ENCODE measurements around the gene PLXNA4.

PLXNA4 gene, protein sequence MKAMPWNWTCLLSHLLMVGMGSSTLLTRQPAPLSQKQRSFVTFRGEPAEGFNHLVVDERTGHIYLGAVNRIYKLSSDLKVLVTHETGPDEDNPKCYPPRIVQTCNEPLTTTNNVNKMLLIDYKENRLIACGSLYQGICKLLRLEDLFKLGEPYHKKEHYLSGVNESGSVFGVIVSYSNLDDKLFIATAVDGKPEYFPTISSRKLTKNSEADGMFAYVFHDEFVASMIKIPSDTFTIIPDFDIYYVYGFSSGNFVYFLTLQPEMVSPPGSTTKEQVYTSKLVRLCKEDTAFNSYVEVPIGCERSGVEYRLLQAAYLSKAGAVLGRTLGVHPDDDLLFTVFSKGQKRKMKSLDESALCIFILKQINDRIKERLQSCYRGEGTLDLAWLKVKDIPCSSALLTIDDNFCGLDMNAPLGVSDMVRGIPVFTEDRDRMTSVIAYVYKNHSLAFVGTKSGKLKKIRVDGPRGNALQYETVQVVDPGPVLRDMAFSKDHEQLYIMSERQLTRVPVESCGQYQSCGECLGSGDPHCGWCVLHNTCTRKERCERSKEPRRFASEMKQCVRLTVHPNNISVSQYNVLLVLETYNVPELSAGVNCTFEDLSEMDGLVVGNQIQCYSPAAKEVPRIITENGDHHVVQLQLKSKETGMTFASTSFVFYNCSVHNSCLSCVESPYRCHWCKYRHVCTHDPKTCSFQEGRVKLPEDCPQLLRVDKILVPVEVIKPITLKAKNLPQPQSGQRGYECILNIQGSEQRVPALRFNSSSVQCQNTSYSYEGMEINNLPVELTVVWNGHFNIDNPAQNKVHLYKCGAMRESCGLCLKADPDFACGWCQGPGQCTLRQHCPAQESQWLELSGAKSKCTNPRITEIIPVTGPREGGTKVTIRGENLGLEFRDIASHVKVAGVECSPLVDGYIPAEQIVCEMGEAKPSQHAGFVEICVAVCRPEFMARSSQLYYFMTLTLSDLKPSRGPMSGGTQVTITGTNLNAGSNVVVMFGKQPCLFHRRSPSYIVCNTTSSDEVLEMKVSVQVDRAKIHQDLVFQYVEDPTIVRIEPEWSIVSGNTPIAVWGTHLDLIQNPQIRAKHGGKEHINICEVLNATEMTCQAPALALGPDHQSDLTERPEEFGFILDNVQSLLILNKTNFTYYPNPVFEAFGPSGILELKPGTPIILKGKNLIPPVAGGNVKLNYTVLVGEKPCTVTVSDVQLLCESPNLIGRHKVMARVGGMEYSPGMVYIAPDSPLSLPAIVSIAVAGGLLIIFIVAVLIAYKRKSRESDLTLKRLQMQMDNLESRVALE (N-terminal part only)

DNA sequence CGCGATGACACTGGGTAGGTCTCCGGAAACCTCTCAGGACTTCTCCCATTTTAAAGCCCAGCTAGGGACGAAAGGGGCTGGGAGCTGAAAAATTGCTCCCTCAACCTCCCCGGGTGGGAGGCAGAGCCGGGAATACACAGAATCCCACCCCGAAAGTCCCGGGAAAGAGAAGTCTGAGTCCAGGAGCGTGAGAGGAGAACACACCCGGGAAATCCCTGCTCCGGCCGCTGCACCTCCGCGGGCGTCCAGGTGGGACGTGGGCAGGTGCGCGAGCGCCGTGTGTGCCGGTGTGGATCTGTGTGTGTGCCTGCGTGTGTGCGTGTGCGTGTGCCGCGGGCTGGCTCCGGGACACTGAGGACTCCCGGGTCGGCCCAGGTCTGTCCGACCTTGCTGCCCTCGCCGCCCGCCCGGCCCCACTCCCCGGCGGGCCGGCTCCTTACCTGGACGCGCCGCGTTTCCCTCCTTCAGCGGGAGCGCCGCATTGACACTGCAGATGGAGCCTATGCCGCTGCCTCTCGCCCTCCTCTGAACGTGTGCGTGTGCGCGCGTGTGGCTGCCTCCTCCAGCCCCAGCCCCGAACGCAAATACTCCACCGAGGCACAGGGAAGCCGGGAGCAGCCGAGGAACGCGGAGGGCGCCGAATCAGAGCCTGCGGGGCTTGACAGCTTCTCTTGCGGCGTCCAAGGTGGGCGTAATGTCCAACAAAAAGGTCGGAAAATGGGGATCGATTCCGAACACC, at the start of gene PLXNA4:
Gene PLXNA4, minus strand, starts transcription at position 489 of the 739 bp plus-strand sequence. CDS start 67,777 bp downstream, outside the sequence.
- H3K36me3 Mint-ChIP-seq: no peaks in the 10 kb centered on the region
- ATAC-seq: no peak
- no peak within 1 kb of the TSS for H3K27ac Mint-ChIP-seq
- no peak within 1 kb of the TSS for H3K4me3 Mint-ChIP-seq
- H3K4me1 Mint-ChIP-seq: peaks cover 7% of the 10 kb centered on the region
- no peaks in the 10 kb centered on the region for H3K9me3 Mint-ChIP-seq
- H3K27me3 Mint-ChIP-seq: peaks cover 72% of the 10 kb centered on the region

DNA sequence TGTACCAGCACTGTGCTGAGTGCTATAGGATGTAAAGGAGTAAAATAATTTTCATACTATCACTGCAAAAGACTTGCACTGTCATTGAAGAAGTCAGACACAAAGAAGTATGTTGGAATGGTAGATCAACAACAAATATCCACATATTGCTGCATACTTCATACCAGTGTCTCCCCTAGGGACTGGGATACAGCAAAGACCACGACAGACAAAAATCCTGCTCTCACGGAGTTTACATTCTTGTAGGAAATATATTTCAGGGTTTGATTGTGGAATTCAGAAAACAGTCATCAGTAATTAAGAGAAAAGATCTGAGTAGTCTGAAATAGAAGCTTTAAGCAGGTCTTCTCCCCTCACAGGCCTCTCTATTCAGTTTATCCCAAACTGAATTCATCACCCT, 49.4 kb upstream of the PLXNA4 start:
- Mint-ChIP-seq H3K4me3 (no peak overlapping the region), H3K27ac (no peak overlapping the region), H3K36me3 (no peaks in the 10 kb centered on the region), H3K27me3 (peaks cover 10% of the 10 kb centered on the region), H3K4me1 (no peaks in the 10 kb centered on the region), H3K9me3 (peaks cover 4% of the 10 kb centered on the region)
- no peak for ATAC-seq

DNA sequence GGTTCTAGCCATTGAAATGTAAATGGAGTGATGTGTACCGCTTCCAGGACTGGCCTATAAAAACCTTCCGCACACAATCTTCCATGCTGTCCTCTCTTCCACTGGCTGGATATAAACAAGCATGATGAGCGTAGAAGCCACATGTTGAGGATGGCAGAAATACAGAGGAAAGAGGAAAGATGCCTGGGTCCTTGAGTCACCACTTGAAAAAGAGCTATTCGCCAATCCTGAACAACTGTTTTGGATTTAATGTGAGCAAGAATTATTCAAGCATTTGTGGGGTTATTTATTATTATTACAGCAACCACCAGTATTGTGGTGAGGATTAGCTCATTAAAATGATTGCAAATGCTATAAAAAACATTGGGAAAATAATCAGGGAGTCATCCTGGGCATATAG, 45.8 kb upstream of the PLXNA4 start:
- Mint-ChIP-seq H3K4me3 (no peak overlapping the region), H3K27me3 (no peaks in the 10 kb centered on the region), H3K4me1 (no peaks in the 10 kb centered on the region), H3K36me3 (no peaks in the 10 kb centered on the region), H3K27ac (no peak overlapping the region), H3K9me3 (peaks cover 4% of the 10 kb centered on the region)
- no peak for ATAC-seq

DNA sequence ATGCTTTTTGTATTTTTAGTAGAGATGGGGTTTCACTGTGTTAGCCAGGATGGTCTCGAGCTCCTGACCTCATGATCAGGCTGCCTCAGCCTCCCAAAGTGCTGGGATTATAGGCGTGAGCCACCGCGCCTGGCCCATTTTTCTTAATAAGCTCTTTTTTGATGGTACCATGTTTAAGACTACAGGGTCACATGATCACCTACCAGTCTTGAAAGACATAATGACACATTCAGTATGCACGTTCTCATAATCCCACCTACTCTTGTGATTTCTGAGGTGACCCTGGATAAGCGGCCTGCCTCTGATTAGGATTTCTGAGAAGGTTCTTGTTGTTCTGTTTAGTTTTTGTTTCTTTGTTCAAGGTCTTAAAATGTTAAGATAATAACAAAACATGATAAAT, 43.7 kb upstream of the PLXNA4 start:
- Mint-ChIP-seq H3K4me3 (no peak overlapping the region), H3K9me3 (no peaks in the 10 kb centered on the region), H3K27me3 (peaks cover 10% of the 10 kb centered on the region), H3K27ac (no peak overlapping the region), H3K36me3 (no peaks in the 10 kb centered on the region), H3K4me1 (peaks cover 1% of the 10 kb centered on the region)
- ATAC-seq: no peak

DNA sequence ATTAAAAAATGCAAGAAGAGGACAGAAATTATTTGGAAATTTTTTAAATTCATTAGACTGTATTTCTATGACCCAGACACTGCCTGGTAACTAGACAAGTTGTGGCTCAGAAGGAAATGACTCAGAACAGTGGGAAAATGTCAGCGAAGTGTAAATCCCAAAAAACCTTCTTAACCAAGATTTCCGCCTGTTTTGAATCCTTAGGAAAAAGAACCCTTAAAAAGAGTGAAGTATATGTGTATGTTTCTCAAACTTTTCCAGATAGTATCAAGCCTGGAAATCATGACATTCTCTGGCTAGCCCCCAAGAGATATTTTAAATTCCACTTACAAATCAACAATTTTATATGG, 42.7 kb upstream of the PLXNA4 start:
- ATAC-seq: no peak
- no peaks in the 10 kb centered on the region for H3K9me3 Mint-ChIP-seq
- H3K4me3 Mint-ChIP-seq: no peak overlapping the region
- H3K27ac Mint-ChIP-seq: no peak overlapping the region
- peaks cover 20% of the 10 kb centered on the region for H3K27me3 Mint-ChIP-seq
- peaks cover 11% of the 10 kb centered on the region for H3K4me1 Mint-ChIP-seq
- no peaks in the 10 kb centered on the region for H3K36me3 Mint-ChIP-seq

DNA sequence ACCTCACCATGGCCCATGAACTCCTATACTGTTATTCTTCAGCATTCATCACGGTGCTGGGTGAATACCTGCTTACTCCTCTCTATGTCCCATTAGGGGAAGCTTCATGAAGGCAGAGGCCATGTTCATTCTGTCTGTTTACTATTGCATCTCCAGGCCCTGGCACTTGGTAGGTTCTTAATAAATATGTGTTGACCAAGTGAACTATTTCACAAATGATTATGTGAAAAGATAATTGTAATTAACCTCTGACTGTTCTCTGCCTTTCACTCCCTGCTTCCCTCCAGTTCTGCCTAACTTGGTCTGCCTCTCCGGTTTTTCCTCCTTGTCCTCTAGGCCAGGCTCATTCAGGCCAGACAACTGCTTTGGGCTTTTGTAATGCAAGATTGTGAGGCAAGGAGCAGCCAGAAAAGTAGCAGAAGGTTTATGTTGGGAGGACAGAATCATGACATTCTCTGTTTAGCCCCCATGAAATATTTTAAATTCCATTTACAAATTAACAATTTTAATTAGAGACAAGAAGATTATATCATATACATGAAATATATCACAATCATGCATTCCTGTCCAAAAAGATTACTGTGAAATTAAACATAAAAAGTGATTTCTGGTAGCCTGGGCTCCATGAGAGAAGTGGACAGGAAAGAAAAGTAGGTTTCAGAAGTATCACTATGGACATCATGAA, 42.1 kb upstream of the PLXNA4 start:
- Mint-ChIP-seq H3K9me3 (no peaks in the 10 kb centered on the region), H3K36me3 (no peaks in the 10 kb centered on the region), H3K27me3 (peaks cover 25% of the 10 kb centered on the region), H3K27ac (no peak overlapping the region), H3K4me1 (peaks cover 11% of the 10 kb centered on the region), H3K4me3 (no peak overlapping the region)
- no peak for ATAC-seq

DNA sequence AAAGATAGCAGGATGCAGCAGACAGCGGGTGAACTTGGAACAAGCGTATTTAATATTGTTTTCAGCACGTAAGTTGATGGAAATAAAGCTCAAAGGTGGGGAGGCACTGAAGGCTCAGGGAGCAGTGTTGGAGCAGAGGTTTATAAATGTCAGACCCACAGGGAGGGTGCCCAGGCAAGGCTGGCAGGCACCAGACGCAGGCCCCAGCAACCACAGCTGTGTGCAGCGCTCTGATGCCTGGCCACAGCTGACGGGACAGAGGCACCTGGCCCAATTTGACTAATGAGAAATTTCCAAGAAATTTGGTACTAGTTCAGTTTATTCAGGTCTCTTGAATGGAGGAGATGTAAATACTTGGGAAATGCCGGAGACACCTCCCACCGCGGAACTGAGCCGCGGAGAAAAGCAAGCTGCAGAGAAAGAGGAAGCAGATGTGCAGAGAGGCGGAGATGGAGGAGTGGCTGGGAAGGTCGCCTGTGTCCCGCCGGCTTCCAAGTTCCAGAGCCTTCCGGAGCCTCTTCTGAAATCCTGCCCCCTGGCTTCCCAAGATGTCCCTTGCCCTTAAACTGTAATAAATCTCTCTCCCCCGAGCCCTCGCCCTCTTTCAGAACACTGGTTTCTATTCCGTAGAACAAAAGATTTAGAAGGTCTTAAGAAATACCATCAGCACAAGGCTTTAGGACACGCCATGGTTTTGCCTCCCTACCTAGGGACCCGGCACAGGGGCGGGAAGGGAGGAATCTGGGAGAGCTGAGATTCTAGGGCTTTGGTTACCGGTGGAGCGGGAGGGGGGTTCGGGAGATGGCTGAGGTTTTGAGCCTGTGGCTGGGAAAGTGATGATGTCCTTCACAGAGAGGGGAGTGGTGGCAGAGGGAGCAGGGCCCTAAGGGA, 38.4 kb upstream of the PLXNA4 start:
- H3K4me3 Mint-ChIP-seq: peak overlapping the region; percentile 57
- H3K27ac Mint-ChIP-seq: peak overlapping the region; percentile 30

DNA sequence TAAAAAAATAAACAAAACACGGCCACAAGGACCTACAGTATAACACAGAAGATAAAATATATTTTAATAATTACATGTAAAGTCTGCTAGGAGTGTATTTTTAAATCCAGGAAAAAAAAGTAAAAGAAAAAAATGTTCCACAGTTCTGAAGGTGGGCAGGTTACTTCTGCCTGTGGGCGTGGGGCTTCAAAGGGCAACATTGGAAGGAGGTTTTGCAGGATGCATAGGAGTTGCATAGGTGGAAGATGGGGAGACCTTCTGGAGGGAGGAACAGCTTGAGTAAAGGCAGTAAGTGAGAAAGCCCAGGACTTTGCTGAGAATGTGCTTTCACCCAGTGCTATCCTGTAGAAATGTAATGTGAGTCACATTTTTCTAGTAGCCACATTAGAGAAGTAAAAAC, 37.5 kb upstream of the PLXNA4 start:
- H3K9me3 Mint-ChIP-seq: no peaks in the 10 kb centered on the region
- H3K4me1 Mint-ChIP-seq: peaks cover 11% of the 10 kb centered on the region
- no peak overlapping the region for H3K27ac Mint-ChIP-seq
- no peak overlapping the region for H3K4me3 Mint-ChIP-seq
- no peaks in the 10 kb centered on the region for H3K36me3 Mint-ChIP-seq
- H3K27me3 Mint-ChIP-seq: peaks cover 32% of the 10 kb centered on the region
- no peak for ATAC-seq

More for the DNA sequence above, 38.4 kb upstream of the PLXNA4 start:
- Mint-ChIP-seq H3K27me3 (peaks cover 32% of the 10 kb centered on the region), H3K36me3 (no peaks in the 10 kb centered on the region), H3K9me3 (no peaks in the 10 kb centered on the region), H3K4me1 (peaks cover 11% of the 10 kb centered on the region)
- ATAC-seq: no peak

DNA sequence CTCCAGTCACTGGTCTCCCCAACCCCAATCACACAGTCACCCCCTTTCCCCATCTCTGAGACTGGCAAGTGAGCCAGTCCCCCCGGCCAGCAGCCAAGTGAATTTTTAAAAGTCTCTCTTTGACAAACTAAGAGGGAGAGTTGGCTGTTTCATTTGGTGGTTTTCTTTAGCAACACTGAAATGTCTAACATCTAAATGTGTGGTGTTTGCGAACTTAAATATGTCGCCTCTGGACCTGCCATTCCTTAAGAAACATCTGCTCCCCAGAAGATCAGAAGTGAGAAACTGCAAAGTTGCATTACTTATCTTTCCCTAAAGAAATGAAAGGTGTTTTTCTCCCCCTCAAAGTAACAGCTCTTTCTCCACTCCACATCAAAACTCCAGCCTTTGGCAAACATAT, 34.7 kb upstream of the PLXNA4 start:
- Mint-ChIP-seq H3K27ac (no peak overlapping the region), H3K9me3 (no peaks in the 10 kb centered on the region), H3K4me1 (peaks cover 11% of the 10 kb centered on the region), H3K27me3 (peaks cover 29% of the 10 kb centered on the region), H3K36me3 (no peaks in the 10 kb centered on the region), H3K4me3 (no peak overlapping the region)
- no peak for ATAC-seq

DNA sequence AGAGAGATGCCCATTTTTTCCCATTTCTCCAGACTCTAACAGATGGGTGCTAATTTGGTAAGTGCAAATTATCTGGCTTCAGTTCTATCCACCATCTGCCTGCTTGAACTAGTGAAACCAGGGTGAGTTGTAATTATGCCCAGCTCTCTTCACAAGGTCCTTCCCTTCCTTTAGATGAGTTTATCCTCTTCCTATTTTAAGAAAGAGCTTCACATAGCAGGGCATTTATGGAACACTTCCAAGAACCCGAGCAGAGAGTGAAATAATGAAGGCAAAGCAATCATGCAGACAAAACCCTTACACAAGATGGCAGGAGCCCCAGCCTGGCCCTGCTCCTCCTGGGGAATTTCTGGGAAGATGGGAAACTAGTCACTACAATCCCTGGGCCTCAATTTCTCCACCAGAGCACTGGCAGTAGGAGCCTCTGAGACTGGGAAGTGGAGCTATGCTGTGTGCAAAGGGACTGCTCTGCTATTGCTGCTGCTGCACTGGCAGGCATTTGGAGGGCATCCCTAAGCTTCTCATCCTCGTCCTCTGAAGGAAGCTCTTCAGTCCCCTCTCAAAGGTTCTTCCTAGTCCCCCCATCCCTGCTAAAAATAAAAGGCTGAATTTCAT, 33.7 kb upstream of the PLXNA4 start:
- peaks cover 29% of the 10 kb centered on the region for H3K27me3 Mint-ChIP-seq
- H3K36me3 Mint-ChIP-seq: no peaks in the 10 kb centered on the region
- peaks cover 10% of the 10 kb centered on the region for H3K4me1 Mint-ChIP-seq
- no peaks in the 10 kb centered on the region for H3K9me3 Mint-ChIP-seq
- no peak overlapping the region for H3K4me3 Mint-ChIP-seq
- ATAC-seq: no peak
- no peak overlapping the region for H3K27ac Mint-ChIP-seq

DNA sequence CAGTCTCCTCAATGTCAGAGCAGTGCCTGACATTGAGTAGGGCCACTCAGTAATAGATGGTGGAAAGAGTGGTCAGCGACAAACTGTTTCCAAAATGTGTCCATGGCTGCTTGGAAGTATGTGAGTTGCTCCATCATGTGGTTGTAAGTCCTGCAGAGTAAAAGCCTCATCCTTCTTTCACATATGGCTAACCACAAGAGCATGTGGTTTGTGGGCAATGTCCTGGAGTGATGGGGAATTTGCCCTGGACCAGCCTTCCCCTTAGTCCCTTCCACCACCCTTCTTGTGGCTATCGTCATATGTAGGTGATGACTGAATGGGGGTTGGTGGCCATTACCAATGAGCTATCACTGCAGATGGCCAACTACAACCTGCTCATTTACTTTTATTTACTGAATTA, 33.0 kb upstream of the PLXNA4 start:
- no peak for ATAC-seq
- no peaks in the 10 kb centered on the region for H3K36me3 Mint-ChIP-seq
- H3K27me3 Mint-ChIP-seq: peaks cover 28% of the 10 kb centered on the region
- peaks cover 2% of the 10 kb centered on the region for H3K4me1 Mint-ChIP-seq
- no peak overlapping the region for H3K27ac Mint-ChIP-seq
- H3K9me3 Mint-ChIP-seq: no peaks in the 10 kb centered on the region
- no peak overlapping the region for H3K4me3 Mint-ChIP-seq

DNA sequence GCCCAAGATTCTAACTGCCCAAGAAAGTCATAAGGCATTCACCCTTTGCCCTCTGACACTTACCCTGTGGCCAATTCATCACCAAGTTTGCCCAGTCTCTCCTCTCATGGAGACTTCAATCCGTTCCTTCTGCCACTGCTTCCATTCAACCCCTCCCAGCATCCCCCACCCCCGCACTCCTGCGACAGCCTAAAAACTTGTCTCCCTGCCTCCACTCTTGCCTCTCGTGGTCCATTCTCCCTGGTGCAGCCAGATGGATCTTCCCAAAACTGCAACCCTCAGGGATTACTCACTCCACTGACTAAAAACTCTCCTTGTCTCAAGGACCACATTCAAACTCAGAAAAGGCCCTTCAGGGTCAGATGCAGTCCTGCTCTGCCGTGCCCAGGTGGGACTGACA, 32.3 kb upstream of the PLXNA4 start:
- no peak for ATAC-seq
- Mint-ChIP-seq H3K27me3 (peaks cover 21% of the 10 kb centered on the region), H3K36me3 (no peaks in the 10 kb centered on the region), H3K27ac (no peak overlapping the region), H3K9me3 (no peaks in the 10 kb centered on the region), H3K4me1 (no peaks in the 10 kb centered on the region), H3K4me3 (no peak overlapping the region)

DNA sequence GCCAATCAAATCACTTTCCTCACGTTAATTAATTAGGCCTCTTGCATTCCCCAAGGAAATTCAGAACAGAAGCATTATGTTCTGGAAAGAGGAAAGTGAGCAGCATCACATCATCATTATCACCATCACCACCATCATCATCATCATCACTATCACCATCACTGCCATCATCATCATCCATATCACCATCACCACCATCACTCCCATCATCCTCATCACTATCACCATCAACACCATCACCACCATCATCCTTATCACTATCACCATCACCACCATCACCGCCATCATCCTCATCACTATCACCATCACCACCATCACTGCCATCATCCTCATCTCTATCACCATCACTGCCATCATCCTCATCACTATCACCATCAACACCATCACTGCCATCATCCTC, 31.4 kb upstream of the PLXNA4 start:
- no peak overlapping the region for H3K4me3 Mint-ChIP-seq
- H3K27ac Mint-ChIP-seq: no peak overlapping the region
- no peaks in the 10 kb centered on the region for H3K9me3 Mint-ChIP-seq

More for the DNA sequence above, 31.4 kb upstream of the PLXNA4 start:
- Mint-ChIP-seq H3K36me3 (no peaks in the 10 kb centered on the region), H3K27me3 (peaks cover 13% of the 10 kb centered on the region), H3K4me1 (no peaks in the 10 kb centered on the region)
- no peak for ATAC-seq

All from stimulated activated memory B cell treated with anti-CD40 and anti-IgM and Interleukin-4, amounts not matched to agents 10 μg/mL and 1 μg/mL and 100 μg/mL, for 72 hours (primary cell).